ENCODE measurements around the gene AGRN.

The AGRN gene

GRCh38 chr1:1066403-1067283, 46.7 kb downstream of the AGRN start:
- peaks cover 7 to 14% of the 10 kb centered on the region in 2 donors for H3K36me3 Mint-ChIP-seq
- ATAC-seq (replicated peaks): no peak
- peaks cover 41 to 61% of the 10 kb centered on the region in 2 donors for H3K4me1 Mint-ChIP-seq
- H3K27ac Mint-ChIP-seq: peak overlapping the region; percentile 73
- H3K9me3 Mint-ChIP-seq: no peaks in the 10 kb centered on the region
- H3K27me3 Mint-ChIP-seq: no peaks in the 10 kb centered on the region
- peak overlapping the region in 1 of 2 donors; percentile 10 for H3K4me3 Mint-ChIP-seq
- no peak for DNase-seq

GRCh38 chr1:1067284-1067859, 47.5 kb downstream of the AGRN start:
- H3K36me3 Mint-ChIP-seq: peaks cover 7 to 14% of the 10 kb centered on the region in 2 donors
- peaks cover 38 to 54% of the 10 kb centered on the region in 2 donors for H3K4me1 Mint-ChIP-seq
- no peak for DNase-seq
- no peak overlapping the region for H3K4me3 Mint-ChIP-seq
- no peak overlapping the region for H3K27ac Mint-ChIP-seq
- H3K9me3 Mint-ChIP-seq: no peaks in the 10 kb centered on the region
- no peak for ATAC-seq (replicated peaks)
- peaks cover 0 to under 1% of the 10 kb centered on the region in 2 donors for H3K27me3 Mint-ChIP-seq

- no peak for DNase-seq
- H3K27ac Mint-ChIP-seq: peak overlapping the region; percentile 42
These were observed 48.1 kb downstream of the AGRN start for GRCh38 chr1:1067860-1068516.

GRCh38 chr1:1068517-1069055, 48.7 kb downstream of the AGRN start:
- H3K27ac Mint-ChIP-seq: peak overlapping the region; percentile 42
- DNase-seq: no peak

More at GRCh38 chr1:1067860-1068516, 48.1 kb downstream of the AGRN start:
- H3K36me3 Mint-ChIP-seq: peaks cover 7 to 14% of the 10 kb centered on the region in 2 donors
- H3K4me1 Mint-ChIP-seq: peaks cover 33 to 52% of the 10 kb centered on the region in 2 donors
- peak overlapping the region; percentile 83 to 84 for H3K4me3 Mint-ChIP-seq
- H3K27me3 Mint-ChIP-seq: peaks cover 0 to 6% of the 10 kb centered on the region in 2 donors
- no peak for ATAC-seq (replicated peaks)
- H3K9me3 Mint-ChIP-seq: no peaks in the 10 kb centered on the region

GRCh38 chr1:1069056-1069710, 49.3 kb downstream of the AGRN start:
- Mint-ChIP-seq H3K4me1 (peaks cover 29 to 40% of the 10 kb centered on the region in 2 donors), H3K4me3 (peak overlapping the region; percentile 84 to 87), H3K36me3 (peaks cover 7 to 12% of the 10 kb centered on the region in 2 donors), H3K27me3 (peaks cover 0 to 7% of the 10 kb centered on the region in 2 donors), H3K9me3 (no peaks in the 10 kb centered on the region), H3K27ac (peak overlapping the region; percentile 89)
- ATAC-seq (replicated peaks) (peak; percentile 45 to 66), DNase-seq (peak; percentile 86)

More at GRCh38 chr1:1068517-1069055, 48.7 kb downstream of the AGRN start:
- peak overlapping the region; percentile 84 to 87 for H3K4me3 Mint-ChIP-seq
- H3K36me3 Mint-ChIP-seq: peaks cover 7 to 14% of the 10 kb centered on the region in 2 donors
- peak; percentile 17 to 33 for ATAC-seq (replicated peaks)
- peaks cover 31 to 46% of the 10 kb centered on the region in 2 donors for H3K4me1 Mint-ChIP-seq
- H3K9me3 Mint-ChIP-seq: no peaks in the 10 kb centered on the region
- peaks cover 0 to 7% of the 10 kb centered on the region in 2 donors for H3K27me3 Mint-ChIP-seq

GRCh38 chr1:1069711-1070676, 50.1 kb downstream of the AGRN start:
- ATAC-seq (replicated peaks): peak; percentile 6 to 42
- Mint-ChIP-seq H3K4me1 (peaks cover 28 to 35% of the 10 kb centered on the region in 2 donors), H3K4me3 (peak overlapping the region; percentile 74 to 82), H3K9me3 (no peaks in the 10 kb centered on the region), H3K27me3 (peaks cover 6 to 14% of the 10 kb centered on the region in 2 donors), H3K27ac (peak overlapping the region; percentile 94), H3K36me3 (peaks cover 7 to 9% of the 10 kb centered on the region in 2 donors)
- no peak for DNase-seq

GRCh38 chr1:1071486-1072298, 51.8 kb downstream of the AGRN start:
- H3K36me3 Mint-ChIP-seq: peaks cover 3 to 4% of the 10 kb centered on the region in 2 donors
- H3K4me3 Mint-ChIP-seq: no peak overlapping the region
- DNase-seq (no peak), ATAC-seq (replicated peaks) (no peak)
- peaks cover 10 to 19% of the 10 kb centered on the region in 2 donors for H3K27me3 Mint-ChIP-seq
- H3K4me1 Mint-ChIP-seq: peaks cover 18 to 28% of the 10 kb centered on the region in 2 donors
- H3K27ac Mint-ChIP-seq: peak overlapping the region; percentile 47
- H3K9me3 Mint-ChIP-seq: no peaks in the 10 kb centered on the region

- Mint-ChIP-seq H3K27ac (no peak overlapping the region), H3K36me3 (peaks cover 3 to 4% of the 10 kb centered on the region in 2 donors), H3K4me1 (peaks cover 18 to 27% of the 10 kb centered on the region in 2 donors), H3K9me3 (no peaks in the 10 kb centered on the region), H3K27me3 (peaks cover 10 to 19% of the 10 kb centered on the region in 2 donors), H3K4me3 (no peak overlapping the region)
- ATAC-seq (replicated peaks) (no peak), DNase-seq (no peak)
These were observed 52.5 kb downstream of the AGRN start for GRCh38 chr1:1072299-1072848.

GRCh38 chr1:1072849-1073742, 53.2 kb downstream of the AGRN start:
- H3K4me3 Mint-ChIP-seq: no peak overlapping the region
- no peak for DNase-seq
- no peak overlapping the region for H3K27ac Mint-ChIP-seq
- no peaks in the 10 kb centered on the region for H3K9me3 Mint-ChIP-seq
- ATAC-seq (replicated peaks): no peak
- peaks cover 10 to 19% of the 10 kb centered on the region in 2 donors for H3K27me3 Mint-ChIP-seq
- peaks cover 17 to 21% of the 10 kb centered on the region in 2 donors for H3K4me1 Mint-ChIP-seq
- H3K36me3 Mint-ChIP-seq: peaks cover 3 to 4% of the 10 kb centered on the region in 2 donors

- no peak for ATAC-seq (replicated peaks)
- H3K4me3 Mint-ChIP-seq: peak within 1 kb of the TSS in 1 of 2 donors; percentile 14
- H3K27me3 Mint-ChIP-seq: peaks cover 10 to 19% of the 10 kb centered on the region in 2 donors
- no peak within 1 kb of the TSS for H3K27ac Mint-ChIP-seq
- no peaks in the 10 kb centered on the region for H3K36me3 Mint-ChIP-seq
- no peaks in the 10 kb centered on the region for H3K9me3 Mint-ChIP-seq
- DNase-seq: no peak
- peaks cover 13 to 16% of the 10 kb centered on the region in 2 donors for H3K4me1 Mint-ChIP-seq
These were observed 54.0 kb downstream of the AGRN start, which contains the start of gene RNF223 for GRCh38 chr1:1073743-1074587. TSS of gene RNF223 (minus strand) at chr1:1074306. CDS start at chr1:1072566, 1,740 bp downstream.
